ENCODE results near the gene CLDN10. TPM values are rescaled to one million over a fixed set of nuclear protein-coding genes. Genes with fewer than 3 reads are reported as not detected.
A peak's percentile ranks its signal among the peaks of the same experiment; 100 is the strongest.

Gene CLDN10
- total RNA-seq, 4 donors from 2014 or later = 1.3 to 27.6 (median 19.5) TPM; not detected in 1

- DNase-seq = no peak
- Histone ChIP-seq H3K9me3 (no peaks in the 10 kb centered on the region), H3K27ac (no peak overlapping the region), H3K27me3 (no peaks in the 10 kb centered on the region), H3K4me3 (no peak overlapping the region), H3K4me1 (no peaks in the 10 kb centered on the region), H3K36me3 (no peaks in the 10 kb centered on the region)
- TF ChIP-seq CTCF (IDR thresholded peaks at IDR 0.05) = no peak
- no peak for TF ChIP-seq POLR2A (IDR thresholded peaks at IDR 0.05)
- intact Hi-C loops (cut with DNase I; ENCODE audit: low total_unique reads) = no loop called here
These were observed 22.3 kb upstream of the CLDN10 start for GRCh38 chr13:95530178-95530577.

- H3K27me3 ChIP-seq = no peaks in the 10 kb centered on the region
- intact Hi-C loops (cut with DNase I; ENCODE audit: low total_unique reads) = no loop called here
- H3K9me3 ChIP-seq = no peaks in the 10 kb centered on the region
- H3K36me3 ChIP-seq = no peaks in the 10 kb centered on the region
- H3K4me1 ChIP-seq = no peaks in the 10 kb centered on the region
- no peak overlapping the region for H3K4me3 ChIP-seq
- no peak overlapping the region for H3K27ac ChIP-seq
- TF ChIP-seq POLR2A (IDR thresholded peaks at IDR 0.05) (no peak), CTCF (IDR thresholded peaks at IDR 0.05) (no peak)
- no peak for DNase-seq
These were observed 18.9 kb upstream of the CLDN10 start for GRCh38 chr13:95533545-95534160.

- intact Hi-C loops (cut with DNase I; ENCODE audit: low total_unique reads) = no loop called here
- no peak for DNase-seq
These were observed 17.3 kb upstream of the CLDN10 start for GRCh38 chr13:95535243-95535642.

GRCh38 chr13:95536632-95537241 lies 15.8 kb upstream of the CLDN10 start:
- peaks cover 0 to 4% of the 10 kb centered on the region in 2 donors for H3K4me1 ChIP-seq
- no peaks in the 10 kb centered on the region for H3K9me3 ChIP-seq
- intact Hi-C loops (cut with DNase I; ENCODE audit: low total_unique reads) = no loop called here
- H3K27ac ChIP-seq = no peak overlapping the region
- DNase-seq = no peak
- TF ChIP-seq POLR2A (IDR thresholded peaks at IDR 0.05) = no peak
- TF ChIP-seq CTCF (IDR thresholded peaks at IDR 0.05) = peak; percentile 14 to 36 (median 24)
- no peaks in the 10 kb centered on the region for H3K36me3 ChIP-seq
- no peak overlapping the region for H3K4me3 ChIP-seq
- no peaks in the 10 kb centered on the region for H3K27me3 ChIP-seq

More at GRCh38 chr13:95535243-95535642, 17.3 kb upstream of the CLDN10 start:
- Histone ChIP-seq H3K27ac (no peak overlapping the region), H3K27me3 (no peaks in the 10 kb centered on the region), H3K4me1 (no peaks in the 10 kb centered on the region), H3K9me3 (no peaks in the 10 kb centered on the region), H3K4me3 (no peak overlapping the region), H3K36me3 (no peaks in the 10 kb centered on the region)
- TF ChIP-seq POLR2A (IDR thresholded peaks at IDR 0.05) (no peak), CTCF (IDR thresholded peaks at IDR 0.05) (no peak)

GRCh38 chr13:95540888-95541287 lies 11.6 kb upstream of the CLDN10 start:
- Histone ChIP-seq H3K4me3 (no peak overlapping the region), H3K27ac (no peak overlapping the region), H3K27me3 (no peaks in the 10 kb centered on the region), H3K4me1 (peaks cover 0 to 4% of the 10 kb centered on the region in 2 donors), H3K36me3 (no peaks in the 10 kb centered on the region), H3K9me3 (no peaks in the 10 kb centered on the region)
- TF ChIP-seq POLR2A (IDR thresholded peaks at IDR 0.05) = no peak
- no peak for TF ChIP-seq CTCF (IDR thresholded peaks at IDR 0.05)
- intact Hi-C loops (cut with DNase I; ENCODE audit: low total_unique reads) = no loop called here
- DNase-seq = no peak
